ENCODE results near the gene TACC3.

TACC3 gene

GRCh38 chr4:1678244-1678643, 43.1 kb upstream of the TACC3 start:
- H3K4me3 ChIP-seq (replicated peaks; ENCODE audit: low read depth, low read length): no peak overlapping the region
- TF ChIP-seq CTCF (IDR thresholded peaks at IDR 0.05; ENCODE audit: low read length, missing control alignments): no peak
- DNase-seq (ENCODE audit: low read depth): no peak

DNA sequence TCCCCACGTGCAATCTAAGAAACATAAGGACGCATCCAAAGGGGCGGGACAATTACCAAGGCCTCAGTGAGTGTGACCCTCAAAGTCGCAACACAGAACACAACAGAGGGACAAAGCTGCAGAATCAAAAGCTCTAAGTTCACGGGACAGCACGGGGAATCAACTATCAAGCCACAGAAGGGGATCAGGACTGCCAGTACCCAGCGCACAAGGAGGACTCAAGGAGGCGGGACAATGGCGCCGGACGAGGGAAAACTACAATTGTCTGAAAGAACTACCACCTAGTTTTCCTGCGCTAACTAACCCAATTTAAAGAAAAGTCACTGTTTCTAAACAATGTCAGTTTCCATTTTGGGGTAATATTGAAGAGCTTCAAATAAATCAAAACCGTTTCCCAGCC, 38.5 kb upstream of the TACC3 start:
- TF ChIP-seq CTCF (IDR thresholded peaks at IDR 0.05; ENCODE audit: low read length, missing control alignments): no peak
- DNase-seq (ENCODE audit: low read depth): no peak
- peak overlapping the region; percentile 60 for H3K4me3 ChIP-seq (replicated peaks; ENCODE audit: low read depth, low read length)

- peak; percentile 83 for DNase-seq (ENCODE audit: low read depth)
- peak overlapping the region; percentile 60 for H3K4me3 ChIP-seq (replicated peaks; ENCODE audit: low read depth, low read length)
- TF ChIP-seq CTCF (IDR thresholded peaks at IDR 0.05; ENCODE audit: low read length, missing control alignments): no peak
These were observed 38.0 kb upstream of the TACC3 start for GRCh38 chr4:1683261-1683735.

DNA sequence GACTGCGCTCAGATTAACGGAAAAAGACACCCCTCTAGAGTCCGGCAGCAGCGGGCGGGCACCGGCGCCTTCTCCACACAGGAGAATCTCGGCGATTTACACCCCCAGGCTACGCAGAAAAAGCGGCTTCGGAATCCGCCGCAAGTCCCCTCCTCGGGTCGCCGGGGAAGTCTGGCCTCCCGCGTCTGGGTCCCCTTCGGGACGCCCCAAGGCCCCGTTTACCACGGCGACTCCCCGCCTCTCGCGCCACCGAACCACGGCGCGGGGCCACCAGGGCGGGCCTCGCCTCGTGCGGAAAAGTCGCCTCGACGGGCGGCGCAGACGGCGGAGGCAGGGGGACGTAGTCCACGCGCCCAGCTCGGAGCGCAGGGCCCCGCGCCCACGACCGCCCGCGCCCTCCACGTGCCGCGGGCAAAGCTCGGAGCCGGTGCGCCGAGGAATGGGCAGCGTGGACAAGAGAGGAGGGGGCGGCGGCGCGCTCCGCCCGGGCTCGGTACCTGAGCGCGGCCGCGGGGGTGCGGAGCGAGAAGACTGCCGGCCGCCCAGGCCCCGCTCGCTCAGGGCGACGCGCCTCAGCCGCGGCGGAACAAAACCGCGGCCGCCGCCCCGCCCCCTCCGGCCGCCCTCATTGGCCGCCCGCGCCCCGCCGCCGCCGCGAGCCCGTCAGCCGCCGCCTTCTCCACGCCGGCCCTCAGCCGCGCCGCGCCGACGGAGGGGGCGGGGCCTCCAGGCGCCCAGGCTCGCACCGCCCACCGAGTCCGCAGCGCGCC, 37.4 kb upstream of the TACC3 start, which contains the start of gene FAM53A:
FAM53A (minus strand) TSS at position 578 of the 770 bp plus-strand sequence. CDS start 15,572 bp downstream, outside the sequence.
- DNase-seq (ENCODE audit: low read depth): peak; percentile 88
- TF ChIP-seq CTCF (IDR thresholded peaks at IDR 0.05; ENCODE audit: low read length, missing control alignments): no peak
- peak within 1 kb of the TSS; percentile 60 for H3K4me3 ChIP-seq (replicated peaks; ENCODE audit: low read depth, low read length)

DNA sequence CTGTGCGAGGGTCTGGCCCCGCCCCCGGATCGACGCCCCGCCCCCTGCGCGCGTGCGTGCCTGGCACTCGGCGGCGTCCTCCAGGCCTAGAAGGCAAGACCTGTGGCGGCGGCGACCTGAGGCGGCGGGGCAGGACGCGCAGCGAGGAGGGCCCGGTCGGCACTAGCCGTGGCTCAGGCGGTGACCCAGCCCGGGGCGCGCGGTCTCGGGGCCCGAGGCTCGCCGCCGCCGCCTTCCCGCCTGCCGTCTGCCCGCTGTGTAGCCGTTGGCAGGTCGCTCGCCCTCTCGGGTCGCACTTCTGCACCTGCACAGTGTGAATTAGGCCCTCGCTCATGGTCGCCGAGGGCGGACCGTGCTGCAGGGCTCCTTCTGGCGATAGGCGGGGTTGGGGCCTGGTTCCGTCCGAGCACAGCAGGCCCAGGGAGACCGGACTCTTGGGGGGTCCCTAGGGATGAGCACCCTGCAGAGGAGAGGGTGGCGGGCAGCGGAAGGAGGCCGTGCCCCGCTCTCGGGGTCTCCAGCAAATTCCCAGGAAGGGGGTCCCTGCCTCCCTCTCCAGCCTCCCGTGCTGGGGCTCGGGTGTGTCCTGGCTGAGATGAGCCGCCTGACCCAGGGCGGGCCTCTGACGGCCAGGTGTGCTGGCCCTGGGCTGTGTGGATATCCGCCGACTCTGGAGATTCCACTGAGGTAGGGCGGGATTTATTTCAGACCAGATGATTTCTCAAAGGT, 36.7 kb upstream of the TACC3 start:
- H3K4me3 ChIP-seq (replicated peaks; ENCODE audit: low read depth, low read length): peak overlapping the region; percentile 45
- no peak for DNase-seq (ENCODE audit: low read depth)
- no peak for TF ChIP-seq CTCF (IDR thresholded peaks at IDR 0.05; ENCODE audit: low read length, missing control alignments)

DNA sequence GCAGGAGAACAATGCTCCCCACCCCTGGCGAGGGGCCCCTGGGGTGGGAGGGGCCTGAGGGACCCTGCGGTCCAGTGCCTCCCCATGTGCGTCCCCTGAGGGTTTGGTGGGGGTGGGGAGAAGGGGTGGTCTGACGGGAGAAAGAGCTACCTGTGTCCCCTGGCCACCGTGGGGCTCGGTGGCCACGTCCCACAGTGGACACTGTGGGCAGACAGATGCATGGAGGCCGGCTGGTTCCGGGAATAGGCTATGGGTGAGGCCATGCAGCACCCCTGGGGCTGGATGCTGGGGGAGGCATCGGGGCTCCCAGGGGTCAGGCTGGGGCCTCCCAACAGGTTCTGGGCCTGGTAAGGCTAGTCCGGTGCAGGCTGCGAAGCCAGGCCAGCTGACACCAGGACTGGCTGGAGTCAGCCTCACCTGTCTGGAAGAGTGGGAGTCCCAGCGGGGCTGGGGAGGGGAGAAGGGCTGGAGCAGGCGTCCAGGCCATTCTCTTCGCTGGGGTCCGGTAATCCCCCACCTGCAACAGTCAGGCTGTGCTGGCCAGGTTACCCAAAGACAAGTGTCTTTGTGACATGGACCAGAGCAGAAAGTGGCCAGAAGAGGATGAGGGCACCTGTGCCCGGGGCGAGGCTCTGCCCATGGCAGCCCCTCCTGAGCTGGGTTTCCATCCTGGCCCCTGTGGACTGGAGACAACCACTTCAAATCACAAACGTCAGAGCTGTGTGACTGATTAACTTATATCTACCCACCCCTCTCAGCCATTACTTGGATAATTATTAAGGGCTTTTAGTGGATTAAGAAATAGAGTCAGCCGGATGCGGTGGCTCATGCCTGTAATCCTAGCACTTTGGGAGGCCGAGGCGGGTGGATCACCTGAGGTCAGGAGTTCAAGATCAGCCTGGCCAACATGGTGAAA, 35.8 kb upstream of the TACC3 start:
- H3K4me3 ChIP-seq (replicated peaks; ENCODE audit: low read depth, low read length): no peak overlapping the region
- no peak for TF ChIP-seq CTCF (IDR thresholded peaks at IDR 0.05; ENCODE audit: low read length, missing control alignments)
- no peak for DNase-seq (ENCODE audit: low read depth)
